SK-N-SH (cell line): Measurements from ENCODE around the gene LMBR1L. TPM values are rescaled to one million over a fixed set of nuclear protein-coding genes. Genes with fewer than 3 reads are reported as not detected.

ENCODE experiments used
- CTCF ChIA-PET: fragments of 300-600, 350-600 bp; formaldehyde crosslinking; extraction: SDS; loops from one replicate; lab custom pipeline; 2021; lab: Yijun Ruan, JAX
- POLR2A ChIA-PET: fragments of 350-600 bp; sonication (Branson Sonifier 250); formaldehyde crosslinking; extraction: SDS; loops from one replicate; lab custom pipeline; 2020; ENCODE audit warnings: antibody characterized with exemption, inconsistent platforms; lab: Yijun Ruan, JAX
- DNase-seq: peaks from one replicate; pipeline ENCODE4 v3.0.0; 2012
- H2AFZ ChIP-seq: fragments of 200-600 bp; sonication (generic); 2 replicates; pipeline ENCODE4 v1.8.1; 2016; ENCODE audit warnings: antibody characterized with exemption, mild to moderate bottlenecking, low read depth
- H3F3A ChIP-seq: fragments of 200-600 bp; sonication (generic); replicated peaks from 2 replicates; pipeline ENCODE3; 2016; ENCODE audit warnings: antibody characterized with exemption, mild to moderate bottlenecking; ENCODE audit not compliant: insufficient read depth
- H3K27ac ChIP-seq, 2 experiments: fragments of 200-500 bp in 1 of 2; fragments of 200-600 bp in 1 of 2; sonication (Bioruptor generic) in 1 of 2; sonication (generic), shearing (Covaris generic) in 1 of 2; 2 replicates each; pipeline versions ENCODE4 v1.5.1 to v1.6.1; 2014 to 2016; ENCODE audit warnings: low read depth in 2 of 2, inconsistent platforms in 1 of 2, low read length in 1 of 2, mild to moderate bottlenecking in 1 of 2, mixed read lengths in 1 of 2
- H3K27me3 ChIP-seq: fragments of 200-600 bp; sonication (generic), shearing (Covaris generic); 2 replicates; pipeline ENCODE4 v1.6.1; 2016; ENCODE audit warnings: mixed run types; ENCODE audit not compliant: insufficient read depth
- H3K36me3 ChIP-seq, 2 experiments: fragments of 200-500 bp in 1 of 2; fragments of 200-600 bp in 1 of 2; sonication (Bioruptor generic) in 1 of 2; sonication (generic) in 1 of 2; replicated peaks in 1 of 2; 2 replicates each; pipeline versions ENCODE3 to v1.5.1; 2014 to 2016; ENCODE audit warnings: low read length in 1 of 2, mild to moderate bottlenecking in 1 of 2; ENCODE audit not compliant: insufficient read depth in 2 of 2, control insufficient read depth in 1 of 2
- H3K4me1 ChIP-seq, 2 experiments: fragments of 200-500 bp in 1 of 2; fragments of 200-600 bp in 1 of 2; sonication (Bioruptor generic) in 1 of 2; sonication (generic), shearing (Covaris generic) in 1 of 2; 2 replicates each; pipeline versions ENCODE4 v1.5.1 to v1.6.1; 2014 to 2016; ENCODE audit warnings: low read depth in 1 of 2, low read length in 1 of 2, mixed run types in 1 of 2; ENCODE audit not compliant: insufficient read depth in 2 of 2, control insufficient read depth in 1 of 2
- H3K4me2 ChIP-seq: fragments of 200-600 bp; sonication (generic), shearing (Covaris generic); 2 replicates; pipeline ENCODE4 v1.6.1; 2017; ENCODE audit warnings: mixed run types
- H3K4me3 ChIP-seq, 2 experiments: fragments of 200-500 bp in 1 of 2; fragments of 200-600 bp in 1 of 2; sonication (Bioruptor generic) in 1 of 2; sonication (generic), shearing (Covaris generic) in 1 of 2; 2 replicates each; pipeline versions ENCODE4 v1.5.1 to v1.8.1; 2014 to 2016; ENCODE audit warnings: low read depth in 2 of 2, inconsistent platforms in 1 of 2, low read length in 1 of 2, mild to moderate bottlenecking in 1 of 2, mixed read lengths in 1 of 2, moderate library complexity in 1 of 2
- H3K79me2 ChIP-seq: fragments of 200-600 bp; sonication (generic); 2 replicates; pipeline ENCODE4 v1.8.1; 2017; ENCODE audit warnings: mild to moderate bottlenecking; ENCODE audit not compliant: insufficient read depth
- H3K9ac ChIP-seq: fragments of 200-600 bp; sonication (generic); 2 replicates; pipeline ENCODE4 v1.6.1; 2017; ENCODE audit warnings: mixed run types
- H3K9me2 ChIP-seq: fragments of 200-600 bp; sonication (generic); 2 replicates; pipeline ENCODE4 v1.6.1; 2017; ENCODE audit warnings: mixed run types
- H3K9me3 ChIP-seq: fragments of 200-600 bp; sonication (generic); 2 replicates; pipeline ENCODE4 v1.6.1; 2017; ENCODE audit warnings: mixed run types, mild to moderate bottlenecking, moderate library complexity
- H4K20me1 ChIP-seq: fragments of 200-600 bp; sonication (generic); 2 replicates; pipeline ENCODE4 v1.6.1; 2017; ENCODE audit warnings: mild to moderate bottlenecking, mixed run types; ENCODE audit not compliant: insufficient read depth
- CHD2 ChIP-seq: fragments of 150-350 bp; IDR thresholded peaks from 2 replicates; pipeline ENCODE4 v1.6.1; 2018; ENCODE audit warnings: low read length; ENCODE audit not compliant: partially characterized antibody
- GATA2 ChIP-seq: sonication (generic); formaldehyde crosslinking; IDR thresholded peaks from 2 replicates; pipeline ENCODE4 v1.5.0; 2020; ENCODE audit warnings: mild to moderate bottlenecking, missing genetic modification reagents
- MXI1 ChIP-seq: IDR thresholded peaks from 2 replicates; pipeline ENCODE4 v1.6.1; 2012; ENCODE audit warnings: mild to moderate bottlenecking, low read depth, low read length, improper control_type of control experiment
- NFIC ChIP-seq: IDR thresholded peaks from 2 replicates; pipeline ENCODE4 v1.4.0; 2012; ENCODE audit warnings: borderline replicate concordance
- NRF1 ChIP-seq: IDR thresholded peaks from 2 replicates; pipeline ENCODE4 v1.6.1; 2012; ENCODE audit warnings: low read depth, mild to moderate bottlenecking, low read length
- POLR2AphosphoS5 ChIP-seq: IDR thresholded peaks from 2 replicates; pipeline ENCODE4 v1.6.1; 2012; ENCODE audit warnings: low read depth, low read length
- RFX5 ChIP-seq: IDR thresholded peaks from 2 replicates; pipeline ENCODE4 v1.6.1; 2012; ENCODE audit warnings: mild to moderate bottlenecking, improper control_type of control experiment, low read length
- SIN3A ChIP-seq: IDR thresholded peaks from 2 replicates; pipeline ENCODE4 v1.6.1; 2012; ENCODE audit warnings: low read depth, mild to moderate bottlenecking, low read length, moderate library complexity, borderline replicate concordance
- TAF1 ChIP-seq: IDR thresholded peaks from 2 replicates; pipeline ENCODE4 v1.6.1; 2012; ENCODE audit warnings: low read depth, mild to moderate bottlenecking, low read length, moderate library complexity, borderline replicate concordance
- WGBS: methylation state at CpG from one replicate; pipeline ENCODE4 v1.1.6; 2017; ENCODE audit warnings: low lambda C conversion rate; 5-methylcytosine and 5-hydroxymethylcytosine counted together
- polyA plus RNA-seq, 3 experiments: library from polyadenylated mRNA; depleted of rRNA; stranded (reverse); fragments of >200 nt; gene quantifications; 2 replicates each; pipeline ENCODE4 v1.2.3, GENCODE V29; 2012
- TF ChIP-seq, protein P1 (sequence below): IDR thresholded peaks from 2 replicates; pipeline ENCODE4 v1.4.0; 2012; ENCODE audit warnings: low read depth, borderline replicate concordance
- TF ChIP-seq, protein P2 (sequence below): fragments of 150-350 bp; IDR thresholded peaks from 2 replicates; pipeline ENCODE4 v1.6.1; 2017; ENCODE audit warnings: antibody characterized with exemption, low read length, low read depth, borderline replicate concordance
- TF ChIP-seq, protein P3 (sequence below): IDR thresholded peaks from 2 replicates; pipeline ENCODE4 v1.4.0; 2012; ENCODE audit warnings: low read depth
- TF ChIP-seq, protein P4 (sequence below): fragments of 200-600 bp; sonication (generic); IDR thresholded peaks from 2 replicates; pipeline ENCODE4 v1.6.1; 2017; ENCODE audit warnings: antibody characterized with exemption, mild to moderate bottlenecking, moderate library complexity

LMBR1L gene
- polyA plus RNA-seq, 1 of the 3 experiments (the other 2 are of a cell fraction), result 61.4 TPM

DNA sequence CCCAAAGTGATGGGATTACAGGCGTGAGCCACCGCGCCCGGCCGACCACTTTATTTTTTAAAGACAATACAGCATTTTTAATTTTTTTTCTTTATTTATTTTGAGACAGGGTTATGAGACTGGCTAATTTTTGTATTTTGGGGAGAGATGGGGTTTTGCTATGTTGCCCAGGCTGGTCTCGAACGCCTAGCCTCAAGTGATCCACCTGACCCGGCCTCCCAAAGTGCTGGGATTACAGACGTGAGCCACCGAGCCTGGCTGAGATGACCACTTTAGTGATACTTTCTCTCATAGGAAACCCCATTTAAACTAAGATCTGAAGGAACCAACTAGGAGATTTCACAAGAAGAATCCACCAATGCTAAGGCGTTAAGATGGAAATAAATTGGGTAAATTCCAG lies 39.7 kb downstream of the LMBR1L start:
- TF ChIP-seq RFX5, result no peak
- TF ChIP-seq, protein P1, sequence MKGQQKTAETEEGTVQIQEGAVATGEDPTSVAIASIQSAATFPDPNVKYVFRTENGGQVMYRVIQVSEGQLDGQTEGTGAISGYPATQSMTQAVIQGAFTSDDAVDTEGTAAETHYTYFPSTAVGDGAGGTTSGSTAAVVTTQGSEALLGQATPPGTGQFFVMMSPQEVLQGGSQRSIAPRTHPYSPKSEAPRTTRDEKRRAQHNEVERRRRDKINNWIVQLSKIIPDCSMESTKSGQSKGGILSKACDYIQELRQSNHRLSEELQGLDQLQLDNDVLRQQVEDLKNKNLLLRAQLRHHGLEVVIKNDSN, result no peak
- no peak for TF ChIP-seq TAF1
- TF ChIP-seq NFIC, result no peak
- no peak for TF ChIP-seq MXI1
- TF ChIP-seq, protein P2, sequence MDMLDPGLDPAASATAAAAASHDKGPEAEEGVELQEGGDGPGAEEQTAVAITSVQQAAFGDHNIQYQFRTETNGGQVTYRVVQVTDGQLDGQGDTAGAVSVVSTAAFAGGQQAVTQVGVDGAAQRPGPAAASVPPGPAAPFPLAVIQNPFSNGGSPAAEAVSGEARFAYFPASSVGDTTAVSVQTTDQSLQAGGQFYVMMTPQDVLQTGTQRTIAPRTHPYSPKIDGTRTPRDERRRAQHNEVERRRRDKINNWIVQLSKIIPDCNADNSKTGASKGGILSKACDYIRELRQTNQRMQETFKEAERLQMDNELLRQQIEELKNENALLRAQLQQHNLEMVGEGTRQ, result no peak
- TF ChIP-seq, protein P3, sequence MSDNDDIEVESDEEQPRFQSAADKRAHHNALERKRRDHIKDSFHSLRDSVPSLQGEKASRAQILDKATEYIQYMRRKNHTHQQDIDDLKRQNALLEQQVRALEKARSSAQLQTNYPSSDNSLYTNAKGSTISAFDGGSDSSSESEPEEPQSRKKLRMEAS, result no peak
- TF ChIP-seq GATA2 (CRISPR knock-in tag), result no peak
- TF ChIP-seq, all 33 proteins: peak for 0
- no peaks in the 10 kb centered on the region for H3K79me2 ChIP-seq
- H3K36me3 ChIP-seq, result no peaks in the 10 kb centered on the region
- H3K4me2 ChIP-seq, result no peak overlapping the region
- H3K9me2 ChIP-seq, result no peaks in the 10 kb centered on the region
- no peak overlapping the region for H3K4me3 ChIP-seq
- H3K27ac ChIP-seq, result no peak overlapping the region
- POLR2A ChIA-PET, result interaction anchor here (1.9 kb wide), 1 partner anchor 60 kb away, joined by 20 read pairs; the partner anchor contains the start of gene TUBA1B
- no peak overlapping the region for H3K9ac ChIP-seq
- H3F3A ChIP-seq, result peaks cover 3% of the 10 kb centered on the region
- H3K27me3 ChIP-seq, result no peaks in the 10 kb centered on the region
- CTCF ChIA-PET, result interaction anchor here (0.6 to 15.9 kb wide), 3 partner anchors 17 to 95 kb away, joined by 3 to 300 read pairs (median 64); partner anchors contain the start of gene DHH
- no peak for DNase-seq
- peaks cover 3 to 5% of the 10 kb centered on the region in 2 experiments; a peak in 1 of 4 replicates for H3K4me1 ChIP-seq
- no peak overlapping the region for H2AFZ ChIP-seq
- no peaks in the 10 kb centered on the region for H3K9me3 ChIP-seq
- H4K20me1 ChIP-seq, result no peaks in the 10 kb centered on the region
- WGBS, result 94% methylated on average over 11 of the region's 11 CpGs

DNA sequence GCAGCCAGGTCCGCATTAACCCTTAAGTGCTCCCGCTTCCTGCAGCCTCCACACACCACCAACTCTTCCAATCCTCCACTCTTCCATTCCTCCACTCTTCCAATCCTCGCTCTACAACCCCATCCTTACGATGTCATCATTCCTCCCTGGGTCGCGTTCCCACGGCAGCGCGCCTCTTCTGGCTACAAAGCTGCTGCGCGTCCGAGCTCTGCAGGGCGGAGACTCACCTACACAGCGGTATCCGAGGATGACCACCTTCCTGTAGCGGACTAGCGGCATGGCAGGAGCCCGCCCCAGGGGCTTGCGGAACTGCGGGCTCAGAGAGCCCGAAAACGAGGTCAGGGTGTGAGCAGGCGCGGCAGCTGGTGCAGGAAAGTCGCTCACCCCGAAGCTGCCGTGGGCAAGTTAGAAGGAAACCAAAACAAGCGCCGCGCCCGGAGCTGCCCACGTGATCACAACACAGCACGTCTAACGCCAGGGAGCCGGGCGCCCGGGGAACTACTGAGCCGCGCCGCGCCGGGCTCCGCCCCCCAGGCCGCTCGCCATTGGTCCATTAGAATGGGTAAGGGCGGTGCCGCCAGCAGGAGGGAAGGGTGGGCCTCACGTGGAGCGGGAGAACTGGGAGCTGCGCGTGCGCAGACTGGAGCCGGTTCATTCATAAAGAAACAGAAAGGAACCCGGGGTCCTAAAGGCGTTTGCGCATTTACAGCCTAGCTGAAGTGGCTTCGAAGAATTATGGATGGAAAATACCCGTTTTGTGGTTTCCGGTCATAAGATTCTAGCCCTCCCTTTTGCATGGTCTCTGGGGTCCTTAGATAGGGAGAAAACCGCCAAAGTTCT lies 40.9 kb downstream of the LMBR1L start, which contains the start of gene RHEBL1:
Gene RHEBL1, minus strand, starts transcription at position 473 of the 840 bp plus-strand sequence. Its CDS starts 194 bp downstream, at position 279.
- no peaks in the 10 kb centered on the region for H3K9me2 ChIP-seq
- H3K27me3 ChIP-seq, result no peaks in the 10 kb centered on the region
- DNase-seq, result peak; percentile 97
- H3F3A ChIP-seq, result peaks cover 3% of the 10 kb centered on the region
- H3K4me3 ChIP-seq, result peak within 1 kb of the TSS; percentile 70 to 99
- H2AFZ ChIP-seq, result peak within 1 kb of the TSS; percentile 98
- peaks cover 3 to 5% of the 10 kb centered on the region in 2 experiments; a peak in 1 of 4 replicates for H3K4me1 ChIP-seq
- ChIA-PET POLR2A (interaction anchor here (0.6 to 1.9 kb wide), 8 partner anchors 19 to 112 kb away, joined by 3 to 20 read pairs (median 4); partner anchors contain the start of genes ARF3, DHH and TUBA1B), CTCF (interaction anchor here (0.8 to 15.9 kb wide), 4 partner anchors 18 to 163 kb away, joined by 3 to 300 read pairs (median 38); partner anchors contain the start of genes DHH and TUBA1B)
- no peaks in the 10 kb centered on the region for H3K36me3 ChIP-seq
- H3K4me2 ChIP-seq, result peak within 1 kb of the TSS; percentile 97
- no peaks in the 10 kb centered on the region for H3K9me3 ChIP-seq
- TF ChIP-seq, protein P2, result peak; percentile 83
- no peak for TF ChIP-seq NFIC
- TF ChIP-seq, protein P3, result peak; percentile 87
- no peak for TF ChIP-seq CHD2
- peak; percentile 97 for TF ChIP-seq MXI1
- TF ChIP-seq POLR2AphosphoS5, result peak; percentile 56; the same call in 1 of the 2 replicates
- peak; percentile 84 for TF ChIP-seq NRF1
- TF ChIP-seq, protein P1, result peak; percentile 96
- TF ChIP-seq, protein P4, sequence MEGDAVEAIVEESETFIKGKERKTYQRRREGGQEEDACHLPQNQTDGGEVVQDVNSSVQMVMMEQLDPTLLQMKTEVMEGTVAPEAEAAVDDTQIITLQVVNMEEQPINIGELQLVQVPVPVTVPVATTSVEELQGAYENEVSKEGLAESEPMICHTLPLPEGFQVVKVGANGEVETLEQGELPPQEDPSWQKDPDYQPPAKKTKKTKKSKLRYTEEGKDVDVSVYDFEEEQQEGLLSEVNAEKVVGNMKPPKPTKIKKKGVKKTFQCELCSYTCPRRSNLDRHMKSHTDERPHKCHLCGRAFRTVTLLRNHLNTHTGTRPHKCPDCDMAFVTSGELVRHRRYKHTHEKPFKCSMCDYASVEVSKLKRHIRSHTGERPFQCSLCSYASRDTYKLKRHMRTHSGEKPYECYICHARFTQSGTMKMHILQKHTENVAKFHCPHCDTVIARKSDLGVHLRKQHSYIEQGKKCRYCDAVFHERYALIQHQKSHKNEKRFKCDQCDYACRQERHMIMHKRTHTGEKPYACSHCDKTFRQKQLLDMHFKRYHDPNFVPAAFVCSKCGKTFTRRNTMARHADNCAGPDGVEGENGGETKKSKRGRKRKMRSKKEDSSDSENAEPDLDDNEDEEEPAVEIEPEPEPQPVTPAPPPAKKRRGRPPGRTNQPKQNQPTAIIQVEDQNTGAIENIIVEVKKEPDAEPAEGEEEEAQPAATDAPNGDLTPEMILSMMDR, result peak; percentile 28; the same call in 1 of the 2 replicates
- peak; percentile 84; the same call in 1 of the 2 replicates for TF ChIP-seq SIN3A
- TF ChIP-seq TAF1, result peak; percentile 51
- no peak for TF ChIP-seq GATA2 (CRISPR knock-in tag)
- peak within 1 kb of the TSS; percentile 60 to 67 for H3K27ac ChIP-seq
- H3K79me2 ChIP-seq, result no peaks in the 10 kb centered on the region
- H3K9ac ChIP-seq, result peak within 1 kb of the TSS; percentile 79
- H4K20me1 ChIP-seq, result no peaks in the 10 kb centered on the region
- 2% methylated on average over 30 of the region's 60 CpGs for WGBS
